Stimulated activated CD4-positive, alpha-beta T cell treated with anti-CD3 and anti-CD28 coated beads, Interleukin-1b, Interleukin-23, amount 100 ng/mL, for 24 hours (primary cell): ENCODE measurements around the gene PAXX.

Experiments
- DNase-seq, 4 experiments: peaks; one replicate each; pipeline ENCODE4 v3.0.0-alpha.2; 2020; ENCODE audit warnings: low read depth in 4 of 4, low spot score in 1 of 4

The PAXX gene

DNA sequence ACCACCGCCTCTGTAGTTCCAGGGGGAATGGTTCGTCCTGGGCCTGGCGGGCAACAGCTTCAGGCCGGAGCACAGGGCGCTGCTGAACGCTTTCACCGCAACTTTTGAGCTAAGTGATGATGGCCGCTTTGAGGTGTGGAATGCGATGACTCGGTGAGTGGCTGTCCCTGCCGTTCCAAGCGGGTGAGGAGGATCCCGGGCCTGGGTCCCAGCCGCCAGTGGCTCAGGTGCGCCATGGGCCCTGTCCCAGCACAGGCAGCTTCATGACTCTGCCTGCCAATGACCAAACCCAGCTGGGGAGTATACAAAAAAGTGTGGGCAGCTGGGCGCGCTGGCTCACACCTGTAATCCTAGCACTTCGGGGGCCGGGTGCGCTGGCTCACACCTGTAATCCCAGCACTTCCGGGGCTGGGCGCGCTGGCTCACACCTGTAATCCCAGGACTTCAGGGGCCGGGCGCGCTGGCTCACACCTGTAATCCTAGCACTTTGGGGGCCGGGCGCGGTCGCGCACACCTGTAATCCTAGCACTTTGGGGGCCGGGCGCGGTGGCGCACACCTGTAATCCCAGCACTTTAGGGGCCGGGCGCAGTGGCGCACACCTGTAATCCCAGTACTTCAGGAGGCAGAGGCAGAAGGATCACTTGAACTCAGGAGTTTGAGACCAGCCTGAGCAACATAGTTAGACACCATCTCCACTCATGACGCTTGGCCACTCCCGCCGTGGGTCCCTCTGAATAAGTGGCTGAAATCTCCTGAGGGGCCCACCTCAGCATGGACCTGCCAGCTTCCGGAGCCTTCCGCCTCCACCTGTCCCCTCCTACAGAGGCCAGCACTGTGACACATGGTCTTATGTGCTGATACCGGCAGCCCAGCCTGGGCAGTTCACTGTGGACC lies 39.1 kb upstream of the PAXX start:
- DNase-seq = no peak

DNA sequence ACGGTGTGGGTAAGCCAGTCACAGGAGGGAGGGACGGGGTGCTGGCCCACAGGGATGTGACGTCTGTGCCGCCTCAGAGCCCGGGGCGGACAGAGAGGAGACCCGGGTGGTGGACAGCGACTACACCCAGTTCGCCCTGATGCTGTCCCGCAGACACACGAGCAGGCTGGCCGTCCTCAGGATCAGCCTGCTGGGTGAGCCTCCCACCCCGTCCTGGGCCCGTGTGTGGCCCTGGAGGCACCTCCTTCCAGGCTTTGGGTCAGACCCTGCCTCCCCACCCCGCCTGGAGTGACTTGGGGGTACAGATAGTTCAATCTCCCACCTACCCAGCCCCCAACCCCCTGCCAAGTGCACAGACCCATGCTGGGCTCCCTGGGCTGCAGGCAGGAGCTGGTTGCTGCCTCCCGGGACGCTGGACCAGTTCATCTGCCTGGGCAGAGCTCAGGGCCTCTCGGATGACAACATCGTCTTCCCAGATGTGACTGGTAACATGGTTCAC lies 38.4 kb upstream of the PAXX start:
- no peak for DNase-seq

DNA sequence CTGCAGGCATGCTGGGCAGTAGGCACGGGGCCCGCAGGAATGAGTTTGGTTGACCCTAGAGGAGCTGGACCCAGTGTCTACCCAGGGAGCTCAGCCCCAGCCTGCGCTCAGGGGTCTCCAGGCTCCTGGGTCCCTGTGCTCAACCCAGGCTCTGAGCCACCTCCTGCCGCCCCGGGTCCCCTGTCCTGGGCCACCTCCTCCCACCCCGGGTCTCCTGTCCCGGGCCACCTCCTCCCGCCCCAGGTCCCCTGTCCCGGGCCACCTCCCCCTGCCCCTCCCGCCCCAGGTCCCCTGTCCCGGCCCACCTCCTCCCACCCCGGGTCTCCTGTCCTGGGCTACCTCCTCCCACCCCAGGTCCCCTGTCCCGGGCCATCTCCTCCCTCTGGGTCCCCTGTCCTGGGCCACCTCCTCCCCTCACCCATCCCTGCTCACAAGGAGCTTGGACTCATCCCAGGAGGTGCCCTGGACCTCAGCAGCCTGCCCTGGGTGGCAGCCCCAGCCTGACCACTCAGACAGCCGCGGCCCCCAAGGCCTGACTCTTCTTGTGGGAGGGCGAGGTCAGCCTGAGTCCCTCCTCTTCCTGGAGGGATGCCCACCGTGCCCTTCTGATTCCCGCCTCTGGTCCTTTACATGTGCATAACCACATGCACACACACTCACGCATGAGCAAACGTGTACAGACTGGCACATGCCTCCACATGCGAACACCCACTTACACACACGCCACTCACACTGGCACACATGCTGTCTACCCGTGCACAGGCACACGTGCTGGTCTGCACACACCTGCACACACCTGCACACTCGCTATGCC lies 37.7 kb upstream of the PAXX start:
- no peak for DNase-seq

DNA sequence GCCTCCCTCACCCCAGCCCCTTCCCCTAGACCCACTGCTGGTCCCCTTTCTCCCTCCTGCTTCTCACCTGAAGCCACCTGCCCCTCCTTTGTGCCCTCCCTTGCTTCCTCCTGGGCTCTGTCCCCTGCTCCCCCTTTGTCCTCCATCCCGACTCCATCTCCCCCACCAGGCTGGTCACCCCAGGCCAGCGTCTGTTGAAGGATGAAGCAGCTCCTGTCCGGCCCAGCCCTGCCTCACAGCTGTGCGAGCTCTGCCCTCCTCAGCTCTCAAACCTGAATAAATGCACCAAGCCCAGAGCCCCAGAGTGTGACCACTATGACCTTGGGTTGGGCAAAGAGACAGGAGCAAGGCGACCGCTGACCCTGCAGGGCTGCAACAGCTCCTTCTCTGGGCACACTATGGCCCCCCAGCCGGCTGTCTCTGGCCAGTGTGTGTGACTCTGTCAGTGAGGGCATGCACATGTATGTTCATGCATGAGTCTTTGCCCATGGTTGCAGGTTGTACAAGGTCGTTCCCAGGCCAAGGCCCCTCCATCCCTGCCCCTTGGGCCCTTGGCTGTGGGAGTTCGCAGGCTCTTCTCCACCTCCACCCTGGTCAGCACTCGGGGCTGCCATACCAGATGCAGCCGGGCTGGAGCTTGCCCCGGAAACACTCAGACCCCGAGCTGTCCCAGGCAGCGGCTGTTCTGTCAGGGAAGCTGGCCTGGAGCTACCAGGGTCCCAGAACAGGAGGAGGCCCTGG lies 36.9 kb upstream of the PAXX start:
- DNase-seq = no peak

DNA sequence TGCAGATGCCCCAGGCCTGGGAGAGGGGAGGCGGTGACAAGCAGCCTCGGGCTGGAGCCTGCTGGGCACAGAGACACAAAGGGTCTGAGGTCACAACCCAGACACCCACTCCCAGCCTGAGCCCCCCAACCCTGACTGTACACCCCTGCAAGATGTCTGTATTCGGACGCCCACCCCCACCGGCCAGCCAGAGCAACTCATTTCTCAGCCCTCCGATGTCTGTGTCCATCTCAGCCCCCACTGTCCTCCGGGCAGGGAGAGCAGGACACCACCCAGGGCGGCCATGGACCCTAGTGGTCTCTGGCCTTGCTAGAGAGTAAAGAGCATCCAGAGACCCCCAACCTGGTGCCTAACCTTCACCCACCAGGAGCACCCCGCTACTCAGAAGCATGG lies 36.3 kb upstream of the PAXX start:
- no peak for DNase-seq

DNA sequence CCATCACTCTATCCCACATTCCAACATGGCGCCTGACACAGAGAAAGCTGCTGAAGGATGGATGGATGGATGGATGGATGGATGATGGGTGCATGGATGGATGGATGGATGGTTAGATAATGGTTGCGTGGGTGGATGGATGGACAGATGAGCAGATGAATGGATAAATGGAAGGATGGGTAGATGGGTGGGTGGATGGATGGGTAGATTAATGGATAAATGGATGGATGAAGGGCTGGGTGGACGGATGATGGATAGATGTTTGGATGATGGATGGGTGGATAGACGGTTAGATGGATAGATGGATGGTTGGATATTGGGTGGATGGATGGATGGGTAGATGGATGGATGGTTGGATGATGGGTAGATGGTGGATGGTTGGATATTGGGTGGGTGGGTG lies 35.6 kb upstream of the PAXX start:
- DNase-seq = no peak

DNA sequence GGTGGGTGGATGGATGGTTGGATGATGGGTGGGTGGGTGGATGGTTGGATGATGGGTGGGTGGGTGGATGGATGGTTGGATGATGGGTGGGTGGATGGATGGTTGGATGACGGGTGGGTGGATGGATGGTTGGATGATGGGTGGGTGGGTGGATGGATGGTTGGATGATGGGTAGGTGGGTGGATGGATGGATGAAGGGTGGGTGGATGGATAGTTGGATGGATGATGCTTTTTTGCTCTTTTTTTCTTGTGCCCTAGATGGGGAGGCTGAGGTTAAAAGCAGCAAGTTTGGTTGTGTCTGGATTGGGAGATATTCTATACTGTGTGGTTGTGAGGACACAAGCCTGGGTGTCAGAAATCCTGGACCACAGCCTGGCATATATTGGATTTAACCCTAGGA lies 34.8 kb upstream of the PAXX start:
- no peak for DNase-seq

DNA sequence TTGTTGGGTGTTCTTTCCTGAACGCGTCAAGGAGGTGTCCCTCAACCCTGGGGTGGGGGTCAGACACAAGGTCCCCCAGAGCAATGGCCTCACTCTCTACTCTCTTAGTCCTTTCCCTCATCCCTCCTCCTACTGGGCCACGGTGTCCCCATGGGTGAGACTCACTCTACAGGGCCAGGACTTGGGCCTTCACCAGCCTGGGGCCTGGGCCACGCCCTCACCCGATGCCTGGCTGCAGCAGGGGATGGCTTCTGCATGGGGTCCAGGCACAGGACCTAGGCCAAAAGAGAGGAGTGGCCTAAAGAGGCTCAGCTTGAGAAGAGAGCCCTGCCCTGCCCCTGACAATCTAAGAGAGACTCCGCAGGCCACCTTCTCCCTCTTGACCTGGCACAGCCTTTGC lies 34.3 kb upstream of the PAXX start:
- DNase-seq = no peak

DNA sequence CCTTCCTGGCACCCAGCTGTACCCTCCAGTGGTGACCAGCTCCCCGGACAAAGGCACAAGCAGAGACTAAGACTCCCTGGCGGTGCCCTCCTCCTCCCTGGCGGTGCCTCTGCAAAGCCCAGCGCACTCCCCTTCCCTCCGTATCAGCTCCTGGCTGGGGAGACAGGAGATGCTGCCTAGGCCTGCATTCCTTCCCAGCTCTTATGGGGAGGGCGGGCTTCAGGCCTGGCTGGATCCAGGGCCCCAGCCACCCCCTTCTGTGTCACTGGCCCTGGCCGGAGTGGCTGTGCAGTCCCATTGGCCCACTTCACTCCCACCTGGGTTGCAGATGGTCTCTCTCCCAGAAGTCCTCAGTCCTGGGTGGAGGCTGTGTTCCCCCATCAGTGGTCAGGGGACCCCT lies 33.7 kb upstream of the PAXX start:
- no peak for DNase-seq

DNA sequence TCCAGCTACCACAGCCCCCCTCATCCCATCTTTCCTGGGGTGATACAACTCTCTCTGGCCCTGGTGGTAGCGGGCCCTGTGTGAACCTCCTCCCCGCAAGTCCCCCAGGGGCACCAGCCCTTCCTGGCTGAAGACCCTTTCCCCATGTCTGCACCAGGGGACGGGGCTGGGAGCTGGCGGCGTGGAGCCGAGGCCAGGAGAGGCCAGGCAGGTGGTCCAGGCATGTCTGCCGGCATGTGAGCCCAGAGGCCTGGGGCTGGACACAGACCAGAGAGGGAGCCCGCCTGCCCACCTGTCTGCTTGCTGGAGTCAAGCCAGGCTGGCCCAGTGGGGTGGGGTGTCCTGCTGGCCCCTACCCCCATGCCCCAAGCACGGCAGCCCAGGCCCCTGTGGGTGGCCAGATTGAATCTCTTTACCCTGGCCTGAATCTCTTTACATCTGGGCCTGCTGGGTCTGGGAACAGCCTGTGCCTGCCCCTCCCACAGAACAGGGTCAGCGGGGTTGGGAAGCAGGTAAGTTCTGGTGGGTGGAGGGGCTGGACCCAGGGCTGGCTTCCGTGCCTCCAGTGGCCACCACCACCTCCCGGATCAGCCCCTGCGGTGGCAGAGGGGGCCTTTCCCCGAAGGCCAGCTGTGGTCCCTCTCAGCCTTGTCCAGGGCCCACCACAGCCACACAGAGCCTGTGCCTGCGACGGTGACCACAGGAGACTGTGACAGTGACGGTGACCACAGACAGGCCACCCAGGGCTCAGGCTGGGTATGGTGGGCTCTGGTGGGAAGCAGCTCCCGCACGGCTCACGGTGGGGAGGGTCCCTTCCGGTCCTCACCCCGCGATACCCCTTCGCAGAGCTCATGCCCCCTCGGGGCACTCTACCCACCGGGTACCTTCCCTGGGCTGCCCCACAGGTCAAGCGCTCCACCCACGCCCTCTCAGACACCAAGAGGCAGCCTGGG lies 33.0 kb upstream of the PAXX start:
- no peak for DNase-seq

DNA sequence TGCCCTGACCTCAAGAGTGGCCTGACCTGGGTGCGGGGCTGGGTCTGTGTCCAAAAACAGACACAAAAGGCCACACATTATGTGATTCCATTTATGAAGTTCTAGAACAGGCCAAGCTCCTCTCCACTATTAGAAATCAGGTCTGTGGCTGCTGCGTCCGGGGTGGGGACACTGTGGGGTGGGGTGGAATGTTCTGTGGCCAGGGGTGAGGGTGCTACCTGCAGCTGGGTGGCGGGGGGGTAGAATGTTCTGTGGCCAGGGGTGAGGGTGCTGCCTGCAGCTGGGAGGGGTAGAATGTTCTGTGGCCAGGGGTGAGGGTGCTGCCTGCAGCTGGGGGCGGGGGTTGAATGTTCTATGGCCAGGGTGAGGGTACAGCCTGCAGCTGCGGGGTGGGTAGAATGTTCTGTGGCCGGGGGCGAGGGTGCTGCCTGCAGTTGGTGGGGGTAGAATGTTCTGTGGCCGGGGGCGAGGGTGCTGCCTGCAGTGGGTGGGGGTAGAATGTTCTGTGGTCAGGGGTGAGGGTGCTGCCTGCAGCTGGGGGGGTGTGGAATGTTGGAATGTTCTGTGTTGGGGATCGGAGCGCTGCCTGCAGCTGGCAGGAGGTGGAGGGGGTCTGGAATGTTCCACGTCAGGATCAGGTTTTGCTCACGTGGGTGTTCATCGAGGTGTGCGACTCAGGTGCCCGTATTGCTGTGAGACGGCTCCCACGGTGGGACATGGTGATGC lies 31.8 kb upstream of the PAXX start:
- DNase-seq = no peak

DNA sequence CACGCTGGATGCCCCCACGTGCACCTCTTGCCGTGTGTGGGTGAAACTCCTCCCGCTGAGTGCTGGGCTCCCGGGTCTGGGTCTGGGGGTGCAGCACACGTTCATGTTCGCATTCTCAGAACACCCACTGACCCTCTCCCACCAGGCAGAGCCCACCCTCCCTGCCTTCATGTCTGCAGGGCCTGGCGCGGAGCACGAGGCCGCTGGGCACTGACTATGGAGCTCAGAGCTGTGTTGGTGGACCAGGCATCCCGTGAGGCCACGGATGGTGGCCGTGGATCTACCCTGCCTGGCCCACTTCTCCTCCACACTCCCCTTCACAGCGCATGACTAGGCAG lies 31.3 kb upstream of the PAXX start:
- DNase-seq = no peak

DNA sequence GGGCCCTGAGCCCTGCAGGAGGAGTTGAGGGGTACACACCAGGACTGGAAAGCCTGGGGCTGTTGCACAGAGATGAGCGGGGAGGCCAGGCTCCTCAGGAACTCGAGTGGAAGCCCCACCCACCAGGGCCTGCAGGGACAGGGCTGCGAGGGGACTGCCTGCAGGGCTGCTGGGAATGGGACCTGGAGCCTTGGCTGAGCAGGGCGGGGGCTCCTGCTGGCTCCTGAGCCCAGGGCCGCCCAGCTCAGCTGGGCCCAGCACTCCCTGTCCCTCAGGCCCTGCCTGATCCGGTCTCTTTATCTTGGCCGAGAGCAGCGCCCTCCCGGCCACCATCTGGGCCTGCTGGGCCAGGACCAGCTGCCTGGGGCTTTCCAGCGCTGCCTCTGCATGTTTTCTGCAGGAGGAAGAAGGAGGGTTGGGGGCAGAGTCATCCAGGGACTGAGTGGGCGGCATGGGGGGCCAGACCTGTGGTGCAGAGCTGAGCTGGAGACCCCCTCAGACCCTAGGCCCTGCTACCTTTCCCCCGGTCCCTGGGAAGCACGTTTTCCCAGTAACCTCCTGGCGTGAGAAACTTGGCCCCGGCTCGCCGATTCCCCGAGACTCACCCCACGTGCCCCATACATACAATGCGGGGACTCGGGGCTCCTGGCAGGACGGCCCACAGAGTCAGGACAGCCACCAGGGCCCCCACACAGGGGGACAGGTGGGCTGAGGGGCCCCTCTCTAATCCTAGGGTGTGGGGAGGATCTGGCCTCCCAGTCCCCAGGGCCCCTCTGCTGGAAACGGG lies 30.8 kb upstream of the PAXX start:
- DNase-seq = no peak

DNA sequence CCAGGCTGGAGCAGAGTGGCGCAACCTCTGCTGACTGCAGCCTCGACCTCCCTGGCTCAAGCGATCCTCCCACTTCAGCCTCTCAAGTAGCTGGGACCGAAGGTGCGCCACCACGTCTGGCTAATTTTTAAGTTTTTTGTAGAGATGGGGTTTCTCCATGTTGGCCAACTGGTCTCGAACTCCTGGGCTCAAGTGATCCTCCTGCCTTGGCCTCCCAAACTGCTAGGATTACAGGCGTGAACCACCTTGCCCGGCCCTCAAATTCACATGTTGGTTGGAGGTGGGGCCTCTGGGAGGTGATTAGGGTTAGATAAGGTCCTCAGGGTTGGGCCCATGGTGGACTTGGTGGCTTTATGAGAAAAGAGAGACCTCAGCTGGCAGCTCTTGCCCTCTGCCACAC lies 30.1 kb upstream of the PAXX start:
- DNase-seq = no peak

DNA sequence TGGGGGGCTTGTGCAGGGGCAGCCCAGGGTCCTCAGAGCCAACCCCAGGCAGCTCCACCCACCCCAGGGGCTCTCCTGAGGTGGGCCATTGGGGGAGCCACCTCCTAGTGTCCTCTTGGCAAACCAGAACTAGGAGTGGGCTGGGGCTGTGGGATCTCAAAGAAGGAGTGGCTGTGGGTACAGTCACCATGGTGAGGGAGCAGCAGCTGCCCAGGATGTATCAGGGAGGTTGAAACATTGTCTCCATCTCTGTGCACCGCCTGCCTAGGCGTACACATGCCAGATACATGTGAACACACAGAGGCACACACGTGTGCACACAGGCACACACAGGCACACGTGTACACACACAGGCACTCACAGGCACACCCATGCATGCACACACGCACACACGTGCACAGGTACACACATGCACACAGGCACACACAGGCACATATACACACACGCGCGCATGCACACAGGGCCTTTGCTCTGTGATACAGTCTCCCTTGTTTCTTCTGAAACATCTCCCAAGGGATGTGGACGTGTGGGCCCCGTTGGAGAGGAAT lies 29.4 kb upstream of the PAXX start:
- no peak for DNase-seq

DNA sequence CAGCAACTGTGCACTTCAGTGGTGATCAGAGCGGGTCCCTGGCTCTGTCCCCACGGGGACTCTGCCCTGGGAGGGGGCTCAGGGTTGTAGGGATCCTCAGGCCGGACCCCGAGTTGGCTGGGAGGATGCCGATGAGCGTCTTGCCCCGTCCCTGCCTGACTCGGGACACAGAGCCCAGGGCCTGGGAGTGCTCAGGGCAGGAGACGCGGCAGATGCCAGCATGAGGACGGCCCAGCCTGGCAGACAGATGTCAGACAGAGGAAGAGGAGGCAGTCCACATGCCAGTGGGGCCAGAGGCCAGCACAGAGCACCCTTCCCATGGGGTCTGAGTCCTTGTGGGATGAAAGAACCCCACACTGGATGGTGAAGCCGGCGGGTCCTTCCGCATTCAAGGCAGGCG lies 28.9 kb upstream of the PAXX start:
- DNase-seq = no peak

DNA sequence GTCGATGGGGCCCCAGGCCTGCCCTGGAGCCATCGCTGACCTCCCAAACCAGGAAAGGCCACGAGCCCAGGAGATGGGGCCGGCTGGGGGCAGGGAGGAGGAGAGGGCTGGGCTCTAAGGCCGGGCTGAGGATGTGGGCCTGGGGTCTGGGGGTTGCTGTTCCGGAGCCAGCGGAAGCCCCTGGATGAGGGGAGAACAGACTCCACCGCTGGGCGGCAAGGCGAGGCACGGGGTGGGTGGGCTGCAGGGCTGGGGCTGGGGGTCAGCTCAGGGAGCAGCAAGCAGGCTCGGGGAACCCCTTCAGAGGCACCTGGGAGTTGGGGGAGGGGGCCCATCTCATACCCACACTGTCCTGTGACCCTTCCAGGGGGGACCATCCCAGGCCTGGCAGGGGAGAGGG lies 28.5 kb upstream of the PAXX start:
- no peak for DNase-seq

DNA sequence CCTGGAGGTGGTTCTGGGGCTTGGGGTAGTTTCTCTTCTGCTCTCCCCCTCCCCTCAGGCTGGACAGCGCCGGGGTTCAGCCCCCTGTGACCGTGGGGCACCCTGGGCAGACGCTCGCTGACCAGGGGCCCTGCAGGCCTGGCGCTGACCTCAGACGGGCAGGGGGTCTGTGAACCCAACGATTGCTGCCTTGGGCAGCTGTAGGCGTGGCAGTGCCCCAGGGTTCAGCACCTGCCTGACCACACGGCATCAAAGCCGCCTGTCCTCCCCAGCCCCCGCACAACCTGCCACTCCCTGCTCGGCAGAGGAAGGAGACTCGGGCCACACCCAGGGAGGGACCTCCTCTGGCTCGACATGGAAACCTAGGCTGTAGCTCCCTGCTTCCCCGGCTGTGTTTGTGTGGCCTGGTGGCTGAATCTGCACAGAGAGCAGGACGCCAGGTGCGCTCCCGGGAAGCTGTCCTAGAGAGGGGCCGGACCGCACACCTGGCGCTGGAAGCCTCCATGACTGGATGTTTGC lies 28.0 kb upstream of the PAXX start:
- DNase-seq = no peak
